ENCODE data around the gene AKR7A2.

Gene AKR7A2

GRCh38 chr1:19342062-19342750 lies 30.3 kb upstream of the AKR7A2 start:
- TF ChIP-seq CSDC2 (CRISPR knock-in tag; IDR thresholded peaks at IDR 0.05) (no peak), ZNF70 (CRISPR knock-in tag; IDR thresholded peaks at IDR 0.05) (no peak), TCF4 (CRISPR knock-in tag; IDR thresholded peaks at IDR 0.05; ENCODE audit: borderline replicate concordance) (no peak), SNAI2 (CRISPR knock-in tag; IDR thresholded peaks at IDR 0.05) (no peak), TOX (CRISPR knock-in tag; IDR thresholded peaks at IDR 0.05; ENCODE audit: borderline replicate concordance) (no peak), ESRRG (CRISPR knock-in tag; IDR thresholded peaks at IDR 0.05) (no peak), ZFP30 (CRISPR knock-in tag; IDR thresholded peaks at IDR 0.05) (no peak), ZC3H10 (CRISPR knock-in tag; IDR thresholded peaks at IDR 0.05) (no peak), RARB (CRISPR knock-in tag; IDR thresholded peaks at IDR 0.05) (no peak), CSRNP3 (CRISPR knock-in tag; IDR thresholded peaks at IDR 0.05) (no peak), GLIS3 (CRISPR knock-in tag; IDR thresholded peaks at IDR 0.05) (no peak), TSHZ2 (CRISPR knock-in tag; IDR thresholded peaks at IDR 0.05) (no peak), PATZ1 (CRISPR knock-in tag; IDR thresholded peaks at IDR 0.05; ENCODE audit: borderline replicate concordance) (no peak), PPARA (CRISPR knock-in tag; IDR thresholded peaks at IDR 0.05; ENCODE audit: borderline replicate concordance) (no peak), ISL1 (CRISPR knock-in tag; IDR thresholded peaks at IDR 0.05) (no peak), BACH2 (CRISPR knock-in tag; IDR thresholded peaks at IDR 0.05; ENCODE audit: borderline replicate concordance) (no peak), CREB5 (CRISPR knock-in tag; IDR thresholded peaks at IDR 0.05; ENCODE audit: low read depth) (no peak), ARNTL (CRISPR knock-in tag; IDR thresholded peaks at IDR 0.05; ENCODE audit: borderline replicate concordance, low read depth) (no peak), ZNF8 (CRISPR knock-in tag; IDR thresholded peaks at IDR 0.05) (no peak), ZFP3 (CRISPR knock-in tag; IDR thresholded peaks at IDR 0.05) (no peak)
- no peak for ATAC-seq

- ATAC-seq: peak; percentile 76
- TF ChIP-seq CSDC2 (CRISPR knock-in tag; IDR thresholded peaks at IDR 0.05) (no peak), ZFP3 (CRISPR knock-in tag; IDR thresholded peaks at IDR 0.05) (no peak), TOX (CRISPR knock-in tag; IDR thresholded peaks at IDR 0.05; ENCODE audit: borderline replicate concordance) (no peak), ZNF565 (CRISPR knock-in tag; conservative IDR thresholded peaks at IDR 0.05; ENCODE audit: low read depth) (no peak), PPARA (CRISPR knock-in tag; IDR thresholded peaks at IDR 0.05; ENCODE audit: borderline replicate concordance) (no peak), POU6F1 (CRISPR knock-in tag; IDR thresholded peaks at IDR 0.05; ENCODE audit: borderline replicate concordance, low read depth) (no peak), OSR1 (CRISPR knock-in tag; IDR thresholded peaks at IDR 0.05) (no peak), ESRRG (CRISPR knock-in tag; IDR thresholded peaks at IDR 0.05) (no peak), ZNF70 (CRISPR knock-in tag; IDR thresholded peaks at IDR 0.05) (no peak), TCF4 (CRISPR knock-in tag; IDR thresholded peaks at IDR 0.05; ENCODE audit: borderline replicate concordance) (no peak), TSHZ2 (CRISPR knock-in tag; IDR thresholded peaks at IDR 0.05) (no peak), RARB (CRISPR knock-in tag; IDR thresholded peaks at IDR 0.05) (no peak), ZNF8 (CRISPR knock-in tag; IDR thresholded peaks at IDR 0.05) (no peak), CREB5 (CRISPR knock-in tag; IDR thresholded peaks at IDR 0.05; ENCODE audit: low read depth) (no peak), ZFP30 (CRISPR knock-in tag; IDR thresholded peaks at IDR 0.05) (no peak), ISL1 (CRISPR knock-in tag; IDR thresholded peaks at IDR 0.05) (no peak)
Measured at GRCh38 chr1:19341201-19342061, 29.5 kb upstream of the AKR7A2 start.

All from SK-N-SH treated with all-trans-retinoic acid at 6 μM for 48 hours (cell line).